ENCODE data around the gene POU6F1.

- no peak for TF ChIP-seq CTCF (conservative IDR thresholded peaks at IDR 0.05; ENCODE audit: low read length)
- TF ChIP-seq EZH2phosphoT487 (IDR thresholded peaks at IDR 0.05; ENCODE audit: borderline replicate concordance), result no peak
Measured at GRCh38 chr12:51195841-51196240, 22.0 kb downstream of the POU6F1 start.

Measured in Loucy (cell line).